GM19099 (cell line): ENCODE data around the gene AIPL1.

Source experiments
- POLR2A ChIP-seq: IDR thresholded peaks from 3 replicates; pipeline ENCODE4 v1.6.1; 2011; ENCODE audit warnings: low read depth; ENCODE audit not compliant: insufficient read length; ENCODE audit errors: extremely low read depth

Gene AIPL1

GRCh38 chr17:6470751-6471521 lies 36.0 kb upstream of the AIPL1 start:
- no peak for TF ChIP-seq POLR2A

- TF ChIP-seq POLR2A = no peak
Observed at GRCh38 chr17:6470146-6470718, 35.3 kb upstream of the AIPL1 start.

DNA sequence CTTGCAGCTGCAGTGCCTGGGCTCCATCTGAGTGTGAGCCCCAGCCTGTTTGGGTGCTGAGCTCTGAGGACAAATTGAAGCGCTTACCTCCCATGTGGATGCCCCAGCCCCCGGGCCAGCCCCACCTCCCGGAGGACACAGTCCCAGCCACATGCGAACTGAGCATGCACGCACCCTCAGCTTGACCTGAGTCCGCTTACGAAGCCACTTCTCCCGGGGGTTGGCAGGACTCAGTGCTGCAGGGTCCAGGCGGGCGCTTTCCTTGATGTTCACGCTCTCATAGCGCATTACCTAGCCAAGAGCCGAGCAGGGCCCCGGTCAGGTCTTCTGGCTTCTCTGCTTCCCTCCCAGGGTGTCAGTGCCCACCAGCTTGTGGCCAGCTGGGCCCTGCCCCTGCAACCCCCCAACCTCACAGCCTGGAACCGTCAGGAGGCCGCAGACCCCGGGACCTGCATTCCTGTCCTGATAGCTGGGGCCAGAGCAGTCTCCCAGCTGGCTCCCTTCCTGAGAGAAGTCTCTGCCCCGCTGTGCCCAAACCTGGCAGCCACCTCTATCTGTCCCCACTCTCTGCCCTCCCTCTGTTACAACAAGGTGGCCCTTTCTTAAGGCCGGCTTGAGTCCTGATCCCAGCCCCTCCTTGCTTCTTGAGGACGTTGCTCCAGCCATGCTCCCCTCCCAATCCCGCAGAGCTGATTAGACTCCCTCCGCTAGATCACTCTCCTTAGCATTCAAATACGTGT lies 33.3 kb upstream of the AIPL1 start:
- TF ChIP-seq POLR2A = no peak

DNA sequence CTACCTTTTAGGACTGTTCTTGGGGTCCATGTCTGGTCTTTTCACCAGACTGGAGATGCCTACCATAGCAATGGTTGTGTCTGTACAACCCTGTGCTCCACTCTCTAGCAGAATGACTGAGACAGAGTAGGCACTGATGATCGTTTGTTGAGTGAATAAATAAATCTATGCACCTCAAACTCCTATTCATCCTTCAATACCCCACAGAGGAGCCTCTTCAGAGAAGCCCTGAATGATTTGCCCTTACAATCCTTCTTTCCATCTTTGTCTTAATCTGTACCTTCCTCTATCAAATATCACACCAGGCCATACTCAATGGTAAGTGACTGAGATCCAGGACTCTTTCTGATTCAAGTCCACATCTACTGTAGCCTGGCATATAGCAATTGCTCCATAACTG lies 32.6 kb upstream of the AIPL1 start:
- no peak for TF ChIP-seq POLR2A

- no peak for TF ChIP-seq POLR2A
Observed at GRCh38 chr17:6465206-6466003, 30.5 kb upstream of the AIPL1 start.

- no peak for TF ChIP-seq POLR2A
Observed at GRCh38 chr17:6464446-6465041, 29.6 kb upstream of the AIPL1 start.

GRCh38 chr17:6463616-6464445 lies 28.9 kb upstream of the AIPL1 start:
- TF ChIP-seq POLR2A = no peak

DNA sequence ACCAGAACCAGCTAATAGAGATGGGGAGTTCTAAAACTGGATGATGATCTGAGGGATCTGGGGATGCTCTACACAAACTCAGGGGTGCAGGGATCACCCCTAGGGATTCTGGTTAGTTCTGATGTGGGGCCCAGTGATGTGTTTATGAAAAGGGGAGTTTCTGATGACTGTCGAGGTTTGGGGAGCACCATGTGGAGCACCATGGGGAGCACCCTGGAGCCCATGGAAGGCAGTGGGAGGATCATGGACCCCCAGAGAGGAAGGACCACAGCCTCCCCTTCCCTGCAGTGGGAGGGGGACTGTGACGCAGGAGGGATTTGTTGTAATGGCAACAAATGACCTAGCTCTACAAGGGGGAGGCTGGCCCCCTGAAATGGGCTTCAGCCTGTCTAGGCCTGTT lies 27.8 kb upstream of the AIPL1 start:
- no peak for TF ChIP-seq POLR2A

GRCh38 chr17:6461792-6462524 lies 27.0 kb upstream of the AIPL1 start:
- TF ChIP-seq POLR2A = no peak

DNA sequence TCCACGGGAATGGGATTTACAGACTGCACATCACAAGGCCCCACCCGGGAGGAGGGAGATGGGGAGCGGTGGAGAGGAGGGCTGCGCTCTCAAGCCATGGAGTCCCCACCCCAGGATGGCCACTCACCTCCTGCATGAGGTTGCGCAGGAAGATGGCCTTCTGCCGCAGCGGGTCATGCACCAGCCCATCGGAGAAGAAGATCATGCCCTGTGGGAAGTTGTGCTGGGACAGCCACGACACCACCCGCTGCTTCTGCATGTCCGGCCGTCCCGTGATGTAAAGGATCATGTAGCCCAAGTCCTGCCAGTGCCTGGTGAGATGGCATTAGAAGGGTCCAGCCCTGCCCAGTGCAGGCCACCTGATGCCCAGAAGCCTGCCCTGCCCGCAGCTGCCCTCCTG lies 26.3 kb upstream of the AIPL1 start:
- no peak for TF ChIP-seq POLR2A

DNA sequence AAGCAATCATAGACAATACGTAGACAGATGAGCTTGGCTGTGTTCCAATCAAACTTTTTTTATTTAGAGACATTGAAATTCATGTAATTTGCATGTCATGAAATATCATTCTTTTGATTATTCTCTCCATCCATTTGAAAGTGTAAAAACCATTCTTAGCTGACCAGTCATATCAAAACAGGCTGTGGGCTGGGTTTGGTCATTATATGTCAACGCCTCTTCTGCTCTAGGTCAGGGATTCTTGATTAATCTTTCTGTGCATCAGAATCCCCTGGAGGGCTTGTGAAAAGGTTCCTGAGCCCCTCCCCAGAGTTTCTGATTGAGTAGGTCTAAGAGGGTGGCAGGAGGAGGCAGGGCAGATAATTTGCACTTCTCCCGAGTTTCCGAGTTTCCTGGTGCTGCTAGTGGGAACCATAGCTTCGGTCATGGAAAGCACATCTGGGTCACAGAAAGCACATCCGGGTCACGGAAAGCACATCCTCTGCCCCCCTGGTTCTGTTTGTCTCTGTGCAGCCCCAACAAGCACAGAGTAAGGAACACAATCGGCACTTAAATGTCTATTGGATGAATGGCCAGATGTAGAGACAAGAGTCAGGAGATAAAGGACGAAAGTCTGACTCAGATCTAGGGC lies 25.7 kb upstream of the AIPL1 start:
- no peak for TF ChIP-seq POLR2A

DNA sequence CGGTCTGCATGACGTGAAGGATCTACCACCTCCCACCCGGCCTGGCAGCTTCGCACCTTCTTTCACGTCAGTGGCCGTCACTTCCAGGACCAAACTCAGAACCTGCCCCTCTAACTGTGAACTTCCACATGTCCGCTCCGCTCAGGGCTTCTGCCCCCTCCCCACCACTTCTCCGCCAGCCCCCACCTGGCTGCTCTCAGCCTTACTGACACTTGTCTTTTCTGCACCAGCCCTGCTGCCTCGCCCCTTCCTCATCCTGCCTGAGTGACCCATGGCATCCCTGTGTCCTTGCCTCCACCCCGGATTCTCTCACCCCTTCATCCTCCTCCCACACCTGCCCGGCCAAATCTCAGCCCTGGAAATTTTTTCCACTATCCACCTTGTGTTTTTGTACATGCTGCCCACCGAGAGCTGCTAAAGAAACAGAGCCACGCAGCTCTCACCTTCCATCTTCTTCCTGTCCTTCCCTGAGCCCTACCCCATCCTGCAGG lies 23.6 kb upstream of the AIPL1 start:
- TF ChIP-seq POLR2A = no peak
